ENCODE measurements around the gene RPIA. TPM values are rescaled to one million over a fixed set of nuclear protein-coding genes. Genes with fewer than 3 reads are reported as not detected.

The RPIA gene
- total and polyA plus RNA-seq, 2 of the 13 experiments (the other 11 are each of a cell fraction or from before 2014, with no cell fraction given): 13.3 to 23.9 TPM

- peak; percentile 34; the same call in 1 of the 2 replicates for TF ChIP-seq NR2F6 (IDR thresholded peaks at IDR 0.05)
- no peak for TF ChIP-seq NR2F6 (CRISPR knock-in tag; IDR thresholded peaks at IDR 0.05)
- TF ChIP-seq BCL6 (CRISPR knock-in tag; IDR thresholded peaks at IDR 0.05): peak; percentile 62
- no peak for TF ChIP-seq SNAPC4 (CRISPR knock-in tag; IDR thresholded peaks at IDR 0.05)
- peak; percentile 84 for TF ChIP-seq ISL2 (CRISPR knock-in tag; IDR thresholded peaks at IDR 0.05)
- TF ChIP-seq EHMT2 (IDR thresholded peaks at IDR 0.05; ENCODE audit: borderline replicate concordance, low read depth, low read length): peak; percentile 74; the same call in 1 of the 2 replicates
- 0 out of 2 replicates have a peak, but pooled peaks have one; percentile 31 for TF ChIP-seq ZNF503 (CRISPR knock-in tag; IDR thresholded peaks at IDR 0.05)
- TF ChIP-seq CREB1 (IDR thresholded peaks at IDR 0.05): no peak
- TF ChIP-seq CREB1 (CRISPR knock-in tag; IDR thresholded peaks at IDR 0.05): 0 out of 2 replicates have a peak, but pooled peaks have one; percentile 7
- peak; percentile 55 for TF ChIP-seq TCF7 (IDR thresholded peaks at IDR 0.05; ENCODE audit: low read depth)
- TF ChIP-seq EP300 (IDR thresholded peaks at IDR 0.05; ENCODE audit: low read depth in 2 of 2, low read length in 2 of 2): peak in 1 of 2 experiments; percentile 48; a peak in 1 of 4 replicates
- no peak for TF ChIP-seq EP300 (CRISPR knock-in tag; IDR thresholded peaks at IDR 0.05; ENCODE audit: borderline replicate concordance)
- no peak for TF ChIP-seq ZNF782 (CRISPR knock-in tag; IDR thresholded peaks at IDR 0.05; ENCODE audit: borderline replicate concordance)
- no peak for TF ChIP-seq ZNF205 (CRISPR knock-in tag; IDR thresholded peaks at IDR 0.05)
- TF ChIP-seq FOXJ3 (CRISPR knock-in tag; IDR thresholded peaks at IDR 0.05; ENCODE audit: borderline replicate concordance): peak; percentile 63; the same call in 1 of the 2 replicates
- TF ChIP-seq, protein P1, sequence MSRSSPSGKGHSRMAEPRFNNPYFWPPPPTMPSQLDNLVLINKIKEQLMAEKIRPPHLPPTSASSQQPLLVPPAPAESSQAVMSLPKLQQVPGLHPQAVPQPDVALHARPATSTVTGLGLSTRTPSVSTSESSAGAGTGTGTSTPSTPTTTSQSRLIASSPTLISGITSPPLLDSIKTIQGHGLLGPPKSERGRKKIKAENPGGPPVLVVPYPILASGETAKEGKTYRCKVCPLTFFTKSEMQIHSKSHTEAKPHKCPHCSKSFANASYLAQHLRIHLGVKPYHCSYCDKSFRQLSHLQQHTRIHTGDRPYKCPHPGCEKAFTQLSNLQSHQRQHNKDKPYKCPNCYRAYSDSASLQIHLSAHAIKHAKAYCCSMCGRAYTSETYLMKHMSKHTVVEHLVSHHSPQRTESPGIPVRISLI (CRISPR knock-in tag; IDR thresholded peaks at IDR 0.05; ENCODE audit: borderline replicate concordance): peak; percentile 74; the same call in 1 of the 2 replicates
- TF ChIP-seq PTBP1 (IDR thresholded peaks at IDR 0.05; ENCODE audit: low read depth, low read length, poor library complexity, severe bottlenecking): no peak
- TF ChIP-seq SMAD3 (CRISPR knock-in tag; IDR thresholded peaks at IDR 0.05): no peak
- TF ChIP-seq, protein P2, sequence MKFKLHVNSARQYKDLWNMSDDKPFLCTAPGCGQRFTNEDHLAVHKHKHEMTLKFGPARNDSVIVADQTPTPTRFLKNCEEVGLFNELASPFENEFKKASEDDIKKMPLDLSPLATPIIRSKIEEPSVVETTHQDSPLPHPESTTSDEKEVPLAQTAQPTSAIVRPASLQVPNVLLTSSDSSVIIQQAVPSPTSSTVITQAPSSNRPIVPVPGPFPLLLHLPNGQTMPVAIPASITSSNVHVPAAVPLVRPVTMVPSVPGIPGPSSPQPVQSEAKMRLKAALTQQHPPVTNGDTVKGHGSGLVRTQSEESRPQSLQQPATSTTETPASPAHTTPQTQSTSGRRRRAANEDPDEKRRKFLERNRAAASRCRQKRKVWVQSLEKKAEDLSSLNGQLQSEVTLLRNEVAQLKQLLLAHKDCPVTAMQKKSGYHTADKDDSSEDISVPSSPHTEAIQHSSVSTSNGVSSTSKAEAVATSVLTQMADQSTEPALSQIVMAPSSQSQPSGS (CRISPR knock-in tag; IDR thresholded peaks at IDR 0.05): no peak
- peak; percentile 13; the same call in 1 of the 2 replicates for TF ChIP-seq SOX13 (IDR thresholded peaks at IDR 0.05)
- TF ChIP-seq SOX13 (CRISPR knock-in tag; conservative IDR thresholded peaks at IDR 0.05 in 1 of 2, IDR thresholded peaks at IDR 0.05 in 1 of 2): peak in 1 of 2 experiments; percentile 95; a peak in 2 of 4 replicates
- no peak for TF ChIP-seq FIP1L1 (IDR thresholded peaks at IDR 0.05; ENCODE audit: borderline replicate concordance, insufficient read depth, low read depth, low read length)
These were observed 15.5 kb downstream of the RPIA start (continued) for GRCh38 chr2:88707003-88707402.

Data from HepG2 (cell line).